HG03135 (cell line): Measurements from ENCODE around the gene ABCA4.

ENCODE experiments used
- ATAC-seq: cut with Tn5 transposase; IDR thresholded peaks from one replicate; pipeline ENCODE4 v1.9.1; 2021; ENCODE audit warnings: mild to moderate bottlenecking, moderate library complexity; ENCODE audit not compliant: unreplicated experiment

The ABCA4 gene

GRCh38 chr1:93980320-93981273, 140.4 kb downstream of the ABCA4 start:
- no peak for ATAC-seq

GRCh38 chr1:93979718-93980319, 141.1 kb downstream of the ABCA4 start:
- no peak for ATAC-seq

- ATAC-seq = no peak
Observed at GRCh38 chr1:93979040-93979717, 141.8 kb downstream of the ABCA4 start.

GRCh38 chr1:93977598-93977945, 143.4 kb downstream of the ABCA4 start:
- no peak for ATAC-seq

GRCh38 chr1:93976711-93977597, 144.0 kb downstream of the ABCA4 start:
- ATAC-seq = no peak

- no peak for ATAC-seq
Observed at GRCh38 chr1:93976291-93976690, 144.7 kb downstream of the ABCA4 start.

- ATAC-seq = no peak
Observed at GRCh38 chr1:93972341-93972740, 148.6 kb downstream of the ABCA4 start.

- no peak for ATAC-seq
Observed at GRCh38 chr1:93969887-93970286, 151.1 kb downstream of the ABCA4 start.

GRCh38 chr1:93969371-93969770, 151.6 kb downstream of the ABCA4 start:
- ATAC-seq = no peak

- no peak for ATAC-seq
Observed at GRCh38 chr1:93967306-93967705, 153.6 kb downstream of the ABCA4 start.

- no peak for ATAC-seq
Observed at GRCh38 chr1:93965888-93966287, 155.1 kb downstream of the ABCA4 start.

- ATAC-seq = no peak
Observed at GRCh38 chr1:93965256-93965655, 155.7 kb downstream of the ABCA4 start.

- no peak for ATAC-seq
Observed at GRCh38 chr1:93964777-93965200, 156.2 kb downstream of the ABCA4 start.

- no peak for ATAC-seq
Observed at GRCh38 chr1:93964096-93964776, 156.7 kb downstream of the ABCA4 start.

- no peak for ATAC-seq
Observed at GRCh38 chr1:93963585-93963984, 157.4 kb downstream of the ABCA4 start.

GRCh38 chr1:93961906-93962305, 159.0 kb downstream of the ABCA4 start:
- no peak for ATAC-seq

- ATAC-seq = no peak
Observed at GRCh38 chr1:93961443-93961842, 159.5 kb downstream of the ABCA4 start.

- ATAC-seq = no peak
Observed at GRCh38 chr1:93960641-93961147, 160.3 kb downstream of the ABCA4 start.

GRCh38 chr1:93959413-93959812, 161.5 kb downstream of the ABCA4 start:
- ATAC-seq = no peak

- no peak for ATAC-seq
Observed at GRCh38 chr1:93958726-93959100, 162.2 kb downstream of the ABCA4 start.
